Nephron (organoid): ENCODE data around the gene SLC13A4.

Experiments
- H3K27ac Mint-ChIP-seq, 3 experiments: 2 replicates each; pipeline ENCODE4 v1.8.0; 2020; ENCODE audit warnings: mixed read lengths in 3 of 3, mild to moderate bottlenecking in 2 of 3, moderate library complexity in 1 of 3
- H3K27me3 Mint-ChIP-seq: 2 replicates; pipeline ENCODE4 v1.8.0; 2021; ENCODE audit warnings: low read depth, mild to moderate bottlenecking, moderate library complexity, mixed read lengths
- H3K36me3 Mint-ChIP-seq: 2 replicates; pipeline ENCODE4 v1.8.0; 2020; ENCODE audit warnings: low read depth, mixed read lengths
- H3K4me1 Mint-ChIP-seq: 2 replicates; pipeline ENCODE4 v1.8.0; 2020; ENCODE audit warnings: mixed read lengths
- H3K4me3 Mint-ChIP-seq, 3 experiments: 2 replicates each; pipeline ENCODE4 v1.8.0; 2020; ENCODE audit warnings: mild to moderate bottlenecking in 3 of 3, mixed read lengths in 3 of 3, moderate library complexity in 2 of 3
- H3K9me3 Mint-ChIP-seq: 2 replicates; pipeline ENCODE4 v1.8.0; 2020; ENCODE audit warnings: mixed read lengths
- CTCF ChIP-seq, 3 experiments: fragments of 200-600 bp; sonication (generic); IDR thresholded peaks; one replicate each; pipeline ENCODE4 v1.5.0; 2021; ENCODE audit warnings: antibody characterized with exemption in 3 of 3; ENCODE audit not compliant: unreplicated experiment in 3 of 3

The SLC13A4 gene

DNA sequence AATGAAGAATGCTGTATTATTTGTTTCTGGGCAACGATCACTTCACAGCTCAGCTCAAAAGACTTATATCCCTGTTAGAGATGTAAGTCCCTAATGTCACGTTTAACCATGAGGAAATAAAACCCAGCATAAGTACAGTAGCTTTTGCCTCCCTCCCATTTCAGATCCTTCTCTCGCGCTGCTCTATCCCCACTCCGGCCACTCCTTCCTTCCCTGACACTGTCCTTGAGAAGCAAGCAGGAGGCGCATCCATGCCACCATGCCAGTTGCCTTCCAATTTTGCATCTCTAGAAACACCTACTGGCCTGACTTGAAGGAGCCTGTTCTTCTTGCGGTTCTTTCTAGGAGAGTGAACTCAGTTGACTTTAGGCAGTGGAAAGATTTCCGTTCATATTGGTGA lies 19.4 kb upstream of the SLC13A4 start:
- no peaks in the 10 kb centered on the region for H3K9me3 Mint-ChIP-seq
- no peak overlapping the region for H3K27ac Mint-ChIP-seq
- no peaks in the 10 kb centered on the region for H3K27me3 Mint-ChIP-seq
- peaks cover 11% of the 10 kb centered on the region for H3K4me1 Mint-ChIP-seq
- H3K4me3 Mint-ChIP-seq: no peak overlapping the region
- no peak for TF ChIP-seq CTCF (IDR thresholded peaks at IDR 0.05; ENCODE audit: unreplicated experiment in 3 of 3)
- H3K36me3 Mint-ChIP-seq: no peaks in the 10 kb centered on the region

- Mint-ChIP-seq H3K27ac (no peak overlapping the region), H3K4me3 (no peak overlapping the region), H3K9me3 (no peaks in the 10 kb centered on the region), H3K36me3 (no peaks in the 10 kb centered on the region), H3K27me3 (no peaks in the 10 kb centered on the region), H3K4me1 (peaks cover 11% of the 10 kb centered on the region)
- TF ChIP-seq CTCF (IDR thresholded peaks at IDR 0.05; ENCODE audit: unreplicated experiment in 3 of 3): no peak
These were observed 17.8 kb upstream of the SLC13A4 start for GRCh38 chr7:135745703-135746312.

DNA sequence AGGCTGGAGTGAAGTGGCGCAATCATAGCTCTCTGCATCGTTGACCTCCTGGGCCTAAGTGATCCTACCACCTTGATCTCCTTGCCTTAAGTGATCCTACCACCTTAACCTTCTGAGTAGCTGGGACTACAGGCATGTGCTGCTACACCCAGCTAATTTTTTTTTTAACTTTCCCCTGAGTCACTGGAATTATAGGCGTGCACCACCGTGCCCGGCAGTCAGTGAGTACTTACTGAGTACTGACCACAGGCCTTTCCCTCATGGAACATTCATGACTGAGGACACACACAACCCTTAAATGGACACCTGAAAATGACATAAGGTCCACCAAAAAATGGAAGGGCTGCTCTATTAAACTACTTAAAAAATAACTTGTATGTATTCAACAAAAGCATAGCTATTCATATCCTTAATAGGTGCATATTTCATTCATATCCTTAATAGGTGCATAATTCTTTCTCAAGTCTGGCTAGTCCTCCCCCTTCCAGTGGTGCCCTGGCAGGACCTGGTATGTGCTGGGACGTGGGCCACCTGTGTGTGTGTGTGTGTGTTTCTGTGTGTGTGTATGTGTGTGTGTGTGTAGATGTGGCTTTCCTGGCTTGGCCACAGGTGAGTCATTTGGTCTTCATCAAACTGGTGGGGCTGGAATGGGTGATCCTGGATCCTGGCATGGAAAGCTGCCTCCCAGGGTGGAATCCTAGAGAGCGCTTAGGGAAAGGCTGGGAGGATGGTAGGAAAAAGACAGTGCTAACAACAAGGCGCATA lies 17.1 kb upstream of the SLC13A4 start:
- Mint-ChIP-seq H3K27me3 (peaks cover 4% of the 10 kb centered on the region), H3K27ac (no peak overlapping the region), H3K4me1 (peaks cover 11% of the 10 kb centered on the region), H3K36me3 (no peaks in the 10 kb centered on the region), H3K4me3 (no peak overlapping the region), H3K9me3 (no peaks in the 10 kb centered on the region)
- no peak for TF ChIP-seq CTCF (IDR thresholded peaks at IDR 0.05; ENCODE audit: unreplicated experiment in 3 of 3)

GRCh38 chr7:135743907-135744731 lies 16.1 kb upstream of the SLC13A4 start:
- Mint-ChIP-seq H3K4me3 (no peak overlapping the region), H3K4me1 (peaks cover 11% of the 10 kb centered on the region), H3K27ac (peak overlapping the region in 1 of 3 experiments; percentile 4), H3K9me3 (no peaks in the 10 kb centered on the region), H3K27me3 (peaks cover 5% of the 10 kb centered on the region), H3K36me3 (no peaks in the 10 kb centered on the region)
- no peak for TF ChIP-seq CTCF (IDR thresholded peaks at IDR 0.05; ENCODE audit: unreplicated experiment in 3 of 3)

GRCh38 chr7:135742371-135742770 lies 14.4 kb upstream of the SLC13A4 start:
- H3K36me3 Mint-ChIP-seq: no peaks in the 10 kb centered on the region

More at GRCh38 chr7:135742371-135742770, 14.4 kb upstream of the SLC13A4 start:
- Mint-ChIP-seq H3K27ac (no peak overlapping the region), H3K27me3 (peaks cover 8% of the 10 kb centered on the region), H3K4me3 (no peak overlapping the region), H3K9me3 (no peaks in the 10 kb centered on the region), H3K4me1 (peaks cover 7% of the 10 kb centered on the region)
- no peak for TF ChIP-seq CTCF (IDR thresholded peaks at IDR 0.05; ENCODE audit: unreplicated experiment in 3 of 3)
